ENCODE data around the gene MYRFL. TPM values are rescaled to one million over a fixed set of nuclear protein-coding genes. Genes with fewer than 3 reads are reported as not detected.

The MYRFL gene
- total RNA-seq, 2 experiments from 2014 or later = not detected

DNA sequence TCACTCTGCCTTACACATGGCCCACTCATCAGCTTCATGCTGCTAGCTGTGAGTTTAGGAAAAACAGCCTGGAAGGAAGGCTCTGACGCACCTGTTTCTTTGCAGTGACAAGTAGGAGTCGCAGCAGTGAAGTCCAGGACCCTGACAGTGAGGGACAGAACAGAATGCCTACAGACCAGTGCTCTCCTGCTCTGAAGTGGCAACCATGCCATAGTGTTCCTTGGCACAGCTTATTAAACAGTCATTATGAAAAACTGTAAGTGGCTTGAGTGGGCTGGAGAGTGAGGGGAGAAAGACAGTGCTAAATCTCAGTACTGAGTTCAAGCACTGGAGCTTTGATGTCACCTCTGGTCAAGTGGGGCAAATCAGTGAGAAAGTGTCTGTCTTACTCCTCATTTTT, 61.7 kb downstream of the MYRFL start:
- CTCF ChIA-PET = no interaction called here

GRCh38 chr12:69888901-69889300, 63.9 kb downstream of the MYRFL start:
- CTCF ChIA-PET = interaction anchor here (1.1 kb wide), 1 partner anchor 9 kb away, joined by 4 read pairs; no protein-coding TSS in a partner anchor
- POLR2A ChIA-PET = no interaction called here

More for the DNA sequence above, 61.7 kb downstream of the MYRFL start:
- POLR2A ChIA-PET = no interaction called here

- POLR2A ChIA-PET = no interaction called here
- CTCF ChIA-PET = no interaction called here
Measured at GRCh38 chr12:69894800-69895383, 69.9 kb downstream of the MYRFL start.

DNA sequence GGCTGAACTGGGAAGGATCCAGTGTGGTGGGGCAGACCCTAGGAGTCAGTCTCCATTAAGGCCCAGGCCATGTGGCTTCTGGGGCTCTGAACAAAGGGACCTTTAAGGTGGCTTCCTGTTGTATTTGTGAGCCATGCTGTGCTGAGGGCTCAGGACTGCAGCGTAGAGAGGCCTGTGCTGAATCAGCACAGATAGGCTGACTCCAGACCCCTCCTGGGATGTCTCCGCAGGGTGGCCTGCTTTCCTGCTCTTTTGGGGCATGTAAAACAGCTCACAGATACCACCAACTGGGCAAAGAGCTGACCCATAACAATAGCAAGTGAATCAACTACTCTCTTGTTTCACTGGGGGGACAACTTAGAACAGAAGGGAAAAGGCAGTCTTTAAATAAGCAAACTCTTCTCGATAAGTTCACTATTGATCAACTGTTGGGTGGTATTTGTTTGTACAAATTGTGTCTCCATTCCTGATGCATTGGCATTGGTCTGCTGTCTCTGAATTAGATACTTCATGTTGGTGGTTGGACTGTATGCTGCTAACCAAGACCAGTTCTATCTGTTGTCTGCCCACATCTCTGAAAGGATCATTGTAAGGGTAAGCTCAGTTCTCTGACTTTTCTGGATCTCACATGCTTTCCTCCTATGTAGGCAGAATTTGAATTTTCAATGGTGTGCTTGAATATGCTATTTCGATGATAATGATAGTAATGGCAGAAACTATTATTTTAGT, 71.8 kb downstream of the MYRFL start:
- POLR2A ChIA-PET = no interaction called here
- CTCF ChIA-PET = no interaction called here

GRCh38 chr12:69897744-69898143, 72.7 kb downstream of the MYRFL start:
- CTCF ChIA-PET = no interaction called here
- POLR2A ChIA-PET = no interaction called here

DNA sequence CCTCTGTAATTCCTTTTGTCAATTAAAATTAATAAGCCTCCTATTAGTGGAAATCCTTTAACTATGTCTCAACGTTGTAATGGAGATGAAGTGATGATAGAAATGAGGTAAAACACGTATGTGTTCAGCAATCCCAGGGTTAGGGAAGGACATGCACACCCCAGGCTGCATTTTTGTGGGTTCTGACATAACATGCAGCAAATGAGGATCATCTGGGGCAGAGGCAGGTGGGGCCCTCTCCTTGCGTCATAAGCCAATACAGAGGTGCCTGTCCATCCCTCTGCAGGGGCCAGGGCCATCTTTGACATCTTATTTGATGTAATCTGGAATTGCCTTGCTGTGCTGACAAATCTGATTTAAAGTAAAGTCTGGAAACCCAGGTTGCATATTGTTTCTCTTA, 73.2 kb downstream of the MYRFL start:
- ChIA-PET CTCF (no interaction called here), POLR2A (no interaction called here)

DNA sequence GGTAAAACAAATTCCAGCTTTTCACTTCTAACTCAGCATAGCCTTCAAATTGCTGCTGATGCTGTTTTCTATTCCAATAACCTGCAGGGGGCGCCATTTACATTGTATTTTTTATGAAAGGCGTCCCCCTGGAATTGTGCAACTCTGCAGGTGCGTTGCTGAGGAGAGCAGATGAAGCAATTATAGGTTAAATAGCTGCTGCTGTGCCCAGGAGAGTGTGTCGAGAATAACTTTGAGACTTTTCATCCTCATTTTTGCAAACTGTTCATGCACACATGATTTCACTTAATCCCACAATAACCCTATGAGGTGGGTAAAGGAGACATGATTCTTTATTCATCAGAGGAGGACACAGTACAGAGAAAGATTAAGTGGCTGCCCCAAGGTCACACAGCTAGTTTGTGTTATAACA, 75.7 kb downstream of the MYRFL start:
- CTCF ChIA-PET = interaction anchor here (0.7 to 2.0 kb wide), 5 partner anchors 9 to 676 kb away, joined by 3 to 13 read pairs (median 3); no protein-coding TSS in a partner anchor
- POLR2A ChIA-PET = no interaction called here

DNA sequence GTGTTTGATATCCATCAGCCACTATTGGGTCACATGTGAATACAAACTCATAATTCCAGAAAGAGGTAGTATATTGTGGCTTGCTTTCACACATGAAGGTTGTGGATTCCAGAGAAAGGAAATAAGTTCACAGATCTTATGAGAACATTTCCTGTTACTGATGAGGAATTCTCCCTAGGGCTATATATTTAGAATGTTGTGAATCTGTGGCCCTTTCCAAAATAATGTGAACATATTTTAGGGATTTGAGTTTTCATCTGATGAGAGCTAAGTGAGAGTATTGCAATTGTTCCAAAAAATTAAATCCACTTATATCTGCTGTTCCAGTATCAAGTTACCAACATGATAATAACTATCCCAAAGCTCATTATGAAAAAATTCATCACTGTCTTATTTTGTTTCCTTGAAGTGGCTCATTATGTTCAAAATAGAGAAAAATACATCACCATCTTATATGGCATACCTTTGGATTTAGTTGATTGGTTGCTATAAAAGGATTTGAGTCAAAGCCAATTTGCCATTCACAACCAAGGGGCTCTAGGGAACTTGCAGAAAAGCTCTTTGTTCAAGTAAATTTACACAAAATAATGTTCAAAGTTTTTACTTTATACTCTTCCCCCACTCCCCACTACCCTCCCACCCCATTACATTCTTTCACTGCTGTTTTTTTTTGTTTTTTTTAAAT, 76.3 kb downstream of the MYRFL start:
- POLR2A ChIA-PET = no interaction called here

GRCh38 chr12:69903548-69903947, 78.5 kb downstream of the MYRFL start:
- ChIA-PET CTCF (no interaction called here), POLR2A (no interaction called here)

More for the DNA sequence above, 76.3 kb downstream of the MYRFL start:
- CTCF ChIA-PET = interaction anchor here (0.8 to 2.0 kb wide), 4 partner anchors 9 to 675 kb away, joined by 3 to 13 read pairs (median 4); no protein-coding TSS in a partner anchor

DNA sequence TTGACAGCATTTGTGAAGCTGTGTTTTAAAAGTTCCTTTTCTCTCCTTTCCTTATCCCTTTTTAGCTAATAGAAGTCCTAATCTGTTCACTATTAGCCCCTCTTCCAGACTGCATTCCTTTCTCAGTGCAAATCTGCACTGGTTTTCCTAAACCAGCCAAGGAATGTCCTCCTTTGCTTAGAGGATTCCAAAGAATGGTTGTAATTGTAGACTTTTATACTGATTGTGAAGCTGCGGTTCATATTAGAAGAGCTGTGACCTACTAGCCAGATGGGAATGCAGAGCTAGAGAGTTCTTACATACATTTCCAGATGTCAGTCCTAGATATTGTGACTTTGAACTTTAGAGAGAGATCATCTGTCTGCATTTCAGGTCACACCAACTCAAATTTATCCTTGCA, 79.8 kb downstream of the MYRFL start:
- CTCF ChIA-PET = no interaction called here
- POLR2A ChIA-PET = no interaction called here

GRCh38 chr12:69905801-69906200, 80.8 kb downstream of the MYRFL start:
- CTCF ChIA-PET = no interaction called here

DNA sequence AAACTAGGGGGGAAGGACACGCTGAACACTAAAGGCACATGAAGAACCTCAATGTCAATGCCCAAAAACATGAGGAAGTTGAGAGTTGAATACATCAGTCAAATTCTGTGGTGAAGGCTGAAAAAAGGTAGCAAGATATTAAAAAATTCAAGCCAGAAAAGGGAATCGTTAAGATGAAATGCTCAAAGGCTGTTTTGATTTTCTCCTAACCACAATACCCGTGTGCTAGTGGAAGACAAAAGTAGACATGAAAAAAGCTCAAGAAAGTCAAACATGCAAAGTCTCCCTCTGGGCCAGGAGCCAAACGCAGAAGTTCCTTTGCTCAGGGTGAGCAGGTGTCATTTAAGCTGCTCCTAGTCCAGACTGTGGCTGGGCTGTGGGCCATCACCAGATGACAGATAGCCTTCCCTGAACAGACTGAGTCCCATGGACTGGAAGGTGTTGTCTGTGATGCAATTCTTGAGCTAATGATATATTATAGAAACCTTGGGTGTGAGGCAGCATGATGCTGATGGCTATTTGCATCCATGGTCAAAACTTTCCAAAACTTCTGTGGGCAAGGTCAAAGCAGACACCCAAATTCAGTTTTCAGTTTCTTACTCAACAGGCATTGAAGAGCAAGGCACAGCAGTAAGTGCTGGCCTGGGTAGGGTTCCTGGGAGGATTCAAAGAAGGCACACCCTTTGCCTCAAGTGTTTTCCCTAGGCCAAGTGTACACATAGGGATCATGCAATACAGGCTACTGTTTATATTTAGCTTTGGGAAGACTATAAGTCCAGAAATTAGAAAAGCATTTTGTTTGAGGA, 81.6 kb downstream of the MYRFL start:
- ChIA-PET CTCF (no interaction called here), POLR2A (no interaction called here)

More at GRCh38 chr12:69905801-69906200, 80.8 kb downstream of the MYRFL start:
- POLR2A ChIA-PET = no interaction called here

DNA sequence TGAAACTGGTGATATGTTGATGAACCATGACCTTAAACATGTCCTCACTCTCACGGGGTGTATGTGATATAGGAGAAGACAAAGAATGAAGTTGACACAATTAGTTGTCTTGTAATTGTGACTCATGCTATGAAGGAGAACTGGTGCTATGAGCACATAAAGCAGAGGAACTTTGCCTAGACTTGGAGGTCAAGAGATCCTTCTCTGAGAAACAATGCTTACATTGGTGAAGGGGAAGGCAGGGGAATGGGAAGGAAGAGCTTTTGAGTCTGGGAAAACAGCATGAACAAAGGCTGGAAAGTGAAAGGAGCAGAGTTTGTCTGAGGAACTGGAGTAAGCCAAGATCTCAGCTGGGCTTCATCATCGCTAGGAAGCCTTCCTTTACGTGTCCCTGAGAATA, 83.2 kb downstream of the MYRFL start:
- ChIA-PET POLR2A (no interaction called here), CTCF (no interaction called here)

GRCh38 chr12:69910694-69911093, 85.7 kb downstream of the MYRFL start:
- POLR2A ChIA-PET = no interaction called here
- CTCF ChIA-PET = interaction anchor here (1.0 kb wide), 1 partner anchor 10 kb away, joined by 3 read pairs; no protein-coding TSS in a partner anchor

DNA sequence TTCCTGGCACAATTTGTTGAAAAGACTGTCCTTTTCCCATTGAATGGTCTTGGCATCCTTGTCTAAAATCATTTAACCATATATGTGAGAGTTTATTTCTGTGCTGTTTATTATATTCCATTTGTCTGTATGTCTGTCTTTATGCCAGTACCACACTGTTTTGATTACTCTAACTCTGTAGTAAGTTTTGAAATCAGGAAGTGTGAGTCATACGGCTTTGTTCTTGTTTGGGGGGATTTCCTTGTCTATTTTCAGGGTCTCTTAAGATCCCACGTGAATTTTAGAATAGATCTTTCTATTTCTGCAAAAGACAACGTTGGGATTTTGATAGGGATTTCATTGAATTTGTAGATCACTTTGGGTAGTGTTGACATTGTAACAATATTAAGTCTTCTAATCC, 88.5 kb downstream of the MYRFL start:
- CTCF ChIA-PET = no interaction called here
- POLR2A ChIA-PET = no interaction called here

- CTCF ChIA-PET = no interaction called here
- POLR2A ChIA-PET = no interaction called here
Measured at GRCh38 chr12:69915964-69916363, 90.9 kb downstream of the MYRFL start.

- ChIA-PET POLR2A (interaction anchor here (0.5 kb wide), 1 partner anchor 187 kb away, joined by 5 read pairs; no protein-coding TSS in a partner anchor), CTCF (no interaction called here)
Measured at GRCh38 chr12:69916544-69917235, 91.7 kb downstream of the MYRFL start.

DNA sequence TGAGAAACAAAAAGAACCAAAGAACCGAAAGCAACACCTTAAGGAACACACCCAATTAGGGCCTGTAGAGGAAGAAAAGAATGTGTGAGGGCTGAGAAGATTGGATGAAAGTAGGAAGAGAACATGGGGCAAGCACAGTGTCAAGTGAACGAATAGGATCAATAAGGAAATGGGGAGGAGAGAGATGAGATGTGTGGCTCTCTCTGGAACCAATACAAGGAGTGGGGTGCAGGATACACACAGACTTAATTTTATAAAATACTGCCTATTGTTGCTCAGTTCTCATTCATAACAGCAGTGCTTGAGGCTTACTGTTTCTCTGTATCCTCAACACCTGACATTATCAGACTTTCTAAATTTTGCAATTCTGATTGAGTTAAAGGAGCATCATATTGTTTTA, 93.3 kb downstream of the MYRFL start:
- CTCF ChIA-PET = no interaction called here
- POLR2A ChIA-PET = no interaction called here

GRCh38 chr12:69919495-69919894, 94.5 kb downstream of the MYRFL start:
- CTCF ChIA-PET = no interaction called here

GRCh38 chr12:69921831-69922230, 96.8 kb downstream of the MYRFL start:
- CTCF ChIA-PET = no interaction called here
- POLR2A ChIA-PET = no interaction called here

More at GRCh38 chr12:69919495-69919894, 94.5 kb downstream of the MYRFL start:
- POLR2A ChIA-PET = no interaction called here

Data from activated CD8-positive, alpha-beta memory T cell treated with anti-CD3 and anti-CD28 coated beads for 36 hours (primary cell).